ENCODE results near the gene TSHZ2. TPM values are rescaled to one million over a fixed set of nuclear protein-coding genes. Genes with fewer than 3 reads are reported as not detected.
"Not testable (repeated sequence)": the region's sequence is repeated elsewhere in the genome, so short reads cannot be mapped to it uniquely, and the experiment has no call there.

TSHZ2 gene
- total RNA-seq, 1 experiment from 2014 or later, result 0.20 TPM

DNA sequence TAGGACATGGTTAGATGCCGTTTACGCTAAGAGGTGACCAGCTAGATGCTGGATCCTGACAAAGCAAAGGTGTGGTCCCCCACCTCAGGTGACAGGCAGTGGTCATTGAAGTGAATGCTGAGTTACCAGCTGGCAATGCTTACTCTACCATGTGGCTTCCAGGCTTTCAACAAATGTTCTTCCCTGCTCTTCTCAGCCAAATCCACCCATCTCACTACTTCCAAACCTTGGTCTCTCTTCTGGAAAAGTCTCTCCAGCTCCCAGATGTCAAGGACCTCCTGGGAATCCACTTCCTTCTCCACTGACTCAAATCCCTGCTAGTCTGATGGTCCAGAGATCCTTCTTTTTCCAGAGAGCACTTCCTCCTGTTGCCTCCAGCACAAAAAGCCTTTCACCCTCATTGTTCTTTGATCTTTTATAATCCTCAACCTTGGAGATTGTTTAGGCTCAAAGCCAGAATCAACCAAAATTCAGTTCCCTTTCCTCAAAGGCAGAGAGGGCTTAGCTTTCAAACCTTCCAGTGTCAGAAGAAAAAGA is 393.4 kb downstream of the TSHZ2 start (continued):
- TF ChIP-seq, protein P1, sequence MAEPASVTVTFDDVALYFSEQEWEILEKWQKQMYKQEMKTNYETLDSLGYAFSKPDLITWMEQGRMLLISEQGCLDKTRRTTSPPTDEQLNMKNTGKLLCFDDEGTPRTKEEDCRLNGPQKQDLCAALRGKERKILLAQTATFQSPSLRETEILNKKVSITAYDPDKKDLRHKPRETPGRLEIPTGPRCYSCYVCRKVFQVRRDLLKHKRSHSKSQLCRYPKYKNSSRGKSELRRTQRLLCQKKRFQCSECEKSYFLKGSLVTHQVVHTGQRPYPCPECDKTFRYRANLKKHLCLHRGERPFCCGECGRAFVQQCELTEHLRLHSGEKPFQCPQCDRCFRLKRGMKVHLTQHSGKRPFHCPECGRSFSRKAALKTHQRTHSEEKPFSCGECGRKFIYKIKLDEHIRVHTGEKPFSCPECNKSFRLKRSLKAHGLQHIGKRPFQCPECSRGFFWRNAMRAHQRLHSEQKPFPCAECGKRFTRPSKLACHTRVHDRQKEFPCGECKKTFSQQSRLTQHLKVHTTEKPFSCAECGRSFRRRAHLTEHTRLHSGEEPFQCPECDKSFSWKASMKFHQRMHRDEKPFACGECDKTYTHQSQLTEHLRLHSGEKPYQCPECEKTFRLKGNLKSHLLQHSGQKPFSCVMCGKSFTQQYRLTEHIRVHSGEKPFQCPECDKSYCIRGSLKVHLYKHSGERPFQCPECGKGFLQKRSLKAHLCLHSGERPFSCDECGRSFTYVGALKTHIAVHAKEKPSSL (CRISPR knock-in tag; conservative IDR thresholded peaks at IDR 0.05), result no peak
- no peak for TF ChIP-seq FOXJ3 (CRISPR knock-in tag; IDR thresholded peaks at IDR 0.05; ENCODE audit: borderline replicate concordance)
- no peak for TF ChIP-seq SOX15 (CRISPR knock-in tag; IDR thresholded peaks at IDR 0.05)
- TF ChIP-seq FOXP1 (CRISPR knock-in tag; IDR thresholded peaks at IDR 0.05; ENCODE audit: borderline replicate concordance), result no peak
- no peak for TF ChIP-seq TEAD1 (CRISPR knock-in tag; IDR thresholded peaks at IDR 0.05)
- no peak for TF ChIP-seq EMX1 (CRISPR knock-in tag; IDR thresholded peaks at IDR 0.05)
- TF ChIP-seq, protein P2, sequence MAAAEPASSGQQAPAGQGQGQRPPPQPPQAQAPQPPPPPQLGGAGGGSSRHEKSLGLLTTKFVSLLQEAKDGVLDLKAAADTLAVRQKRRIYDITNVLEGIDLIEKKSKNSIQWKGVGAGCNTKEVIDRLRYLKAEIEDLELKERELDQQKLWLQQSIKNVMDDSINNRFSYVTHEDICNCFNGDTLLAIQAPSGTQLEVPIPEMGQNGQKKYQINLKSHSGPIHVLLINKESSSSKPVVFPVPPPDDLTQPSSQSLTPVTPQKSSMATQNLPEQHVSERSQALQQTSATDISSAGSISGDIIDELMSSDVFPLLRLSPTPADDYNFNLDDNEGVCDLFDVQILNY (CRISPR knock-in tag; IDR thresholded peaks at IDR 0.05), result no peak
- TF ChIP-seq NR3C1 (CRISPR knock-in tag; conservative IDR thresholded peaks at IDR 0.05; ENCODE audit: low read depth), result no peak
- TF ChIP-seq ZNF219 (CRISPR knock-in tag; IDR thresholded peaks at IDR 0.05; ENCODE audit: borderline replicate concordance), result no peak
- TF ChIP-seq ZBTB21 (CRISPR knock-in tag; IDR thresholded peaks at IDR 0.05; ENCODE audit: borderline replicate concordance), result no peak

DNA sequence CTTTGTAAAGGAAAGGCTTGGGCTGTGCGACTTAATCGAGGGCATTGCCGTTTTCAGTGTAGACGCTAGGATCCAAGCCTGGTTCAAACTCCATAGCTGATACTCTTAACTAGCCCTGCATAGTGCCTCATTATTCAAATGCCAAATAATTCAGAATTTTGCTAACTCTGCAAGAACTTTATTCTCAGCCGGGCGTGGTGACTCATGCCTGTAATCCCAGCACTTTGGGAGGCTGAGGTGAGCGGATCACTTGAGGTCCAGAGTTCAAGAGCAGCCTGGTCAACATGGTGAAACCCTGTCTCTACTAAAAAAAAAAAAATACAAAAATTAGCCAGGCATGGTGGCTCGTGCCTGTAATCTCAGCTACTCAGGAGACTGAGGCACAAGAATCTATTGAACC is 394.8 kb downstream of the TSHZ2 start:
- ATAC-seq; H3K4me1 Mint-ChIP-seq; H3K27me3 Mint-ChIP-seq (ENCODE audit: low read depth); H3K4me3 Mint-ChIP-seq; H3K9me3 Mint-ChIP-seq; H3K36me3 Mint-ChIP-seq; POLR2A ChIA-PET; H3K27ac Mint-ChIP-seq; DNase-seq (ENCODE audit: low spot score); CTCF ChIA-PET: not testable (repeated sequence)

DNA sequence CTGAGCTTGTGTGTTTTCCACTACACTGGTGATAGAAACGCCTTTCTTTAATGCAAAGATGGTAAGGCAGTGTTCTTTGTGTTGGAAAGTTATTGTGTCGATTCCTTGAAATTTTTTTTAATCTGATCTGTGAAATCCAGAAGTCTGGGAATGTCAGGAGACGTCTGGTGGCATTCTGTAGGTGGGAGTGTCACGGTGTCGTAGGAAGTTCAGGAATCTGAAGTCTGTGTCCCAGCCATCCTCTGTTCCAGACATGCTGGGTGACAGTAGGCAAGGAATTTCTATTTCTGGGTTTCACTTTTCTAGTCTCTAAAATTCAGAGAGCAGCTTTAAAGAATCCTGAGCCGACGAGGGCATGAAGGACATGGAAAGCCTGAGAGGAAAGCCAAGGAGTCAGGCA is 397.7 kb downstream of the TSHZ2 start:
- Mint-ChIP-seq H3K9me3 (no peaks in the 10 kb centered on the region), H3K4me1 (no peaks in the 10 kb centered on the region), H3K27ac (no peak overlapping the region), H3K4me3 (no peak overlapping the region), H3K36me3 (no peaks in the 10 kb centered on the region), H3K27me3 (ENCODE audit: low read depth) (no peaks in the 10 kb centered on the region)
- DNase-seq (ENCODE audit: low spot score) (no peak), ATAC-seq (no peak)
- POLR2A ChIA-PET, result no interaction called here
- TF ChIP-seq ZNF263 (CRISPR knock-in tag; IDR thresholded peaks at IDR 0.05; ENCODE audit: low read depth) (no peak), TCF7 (CRISPR knock-in tag; IDR thresholded peaks at IDR 0.05; ENCODE audit: low read depth) (no peak), HMGA2 (CRISPR knock-in tag; IDR thresholded peaks at IDR 0.05) (no peak), CBFB (CRISPR knock-in tag; IDR thresholded peaks at IDR 0.05; ENCODE audit: low read depth) (no peak), KAT7 (CRISPR knock-in tag; IDR thresholded peaks at IDR 0.05; ENCODE audit: borderline replicate concordance) (no peak)
- TF ChIP-seq, protein P3, sequence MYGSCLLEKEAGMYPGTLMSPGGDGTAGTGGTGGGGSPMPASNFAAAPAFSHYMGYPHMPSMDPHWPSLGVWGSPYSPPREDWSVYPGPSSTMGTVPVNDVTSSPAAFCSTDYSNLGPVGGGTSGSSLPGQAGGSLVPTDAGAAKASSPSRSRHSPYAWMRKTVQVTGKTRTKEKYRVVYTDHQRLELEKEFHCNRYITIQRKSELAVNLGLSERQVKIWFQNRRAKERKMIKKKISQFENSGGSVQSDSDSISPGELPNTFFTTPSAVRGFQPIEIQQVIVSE (CRISPR knock-in tag; IDR thresholded peaks at IDR 0.05; ENCODE audit: borderline replicate concordance), result no peak
- TF ChIP-seq, protein P4, sequence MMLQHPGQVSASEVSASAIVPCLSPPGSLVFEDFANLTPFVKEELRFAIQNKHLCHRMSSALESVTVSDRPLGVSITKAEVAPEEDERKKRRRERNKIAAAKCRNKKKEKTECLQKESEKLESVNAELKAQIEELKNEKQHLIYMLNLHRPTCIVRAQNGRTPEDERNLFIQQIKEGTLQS (CRISPR knock-in tag; conservative IDR thresholded peaks at IDR 0.05), result no peak
- TF ChIP-seq, protein P5, sequence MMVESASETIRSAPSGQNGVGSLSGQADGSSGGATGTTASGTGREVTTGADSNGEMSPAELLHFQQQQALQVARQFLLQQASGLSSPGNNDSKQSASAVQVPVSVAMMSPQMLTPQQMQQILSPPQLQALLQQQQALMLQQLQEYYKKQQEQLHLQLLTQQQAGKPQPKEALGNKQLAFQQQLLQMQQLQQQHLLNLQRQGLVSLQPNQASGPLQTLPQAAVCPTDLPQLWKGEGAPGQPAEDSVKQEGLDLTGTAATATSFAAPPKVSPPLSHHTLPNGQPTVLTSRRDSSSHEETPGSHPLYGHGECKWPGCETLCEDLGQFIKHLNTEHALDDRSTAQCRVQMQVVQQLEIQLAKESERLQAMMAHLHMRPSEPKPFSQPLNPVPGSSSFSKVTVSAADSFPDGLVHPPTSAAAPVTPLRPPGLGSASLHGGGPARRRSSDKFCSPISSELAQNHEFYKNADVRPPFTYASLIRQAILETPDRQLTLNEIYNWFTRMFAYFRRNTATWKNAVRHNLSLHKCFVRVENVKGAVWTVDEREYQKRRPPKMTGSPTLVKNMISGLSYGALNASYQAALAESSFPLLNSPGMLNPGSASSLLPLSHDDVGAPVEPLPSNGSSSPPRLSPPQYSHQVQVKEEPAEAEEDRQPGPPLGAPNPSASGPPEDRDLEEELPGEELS (CRISPR knock-in tag; IDR thresholded peaks at IDR 0.05), result no peak
- TF ChIP-seq, protein P6, sequence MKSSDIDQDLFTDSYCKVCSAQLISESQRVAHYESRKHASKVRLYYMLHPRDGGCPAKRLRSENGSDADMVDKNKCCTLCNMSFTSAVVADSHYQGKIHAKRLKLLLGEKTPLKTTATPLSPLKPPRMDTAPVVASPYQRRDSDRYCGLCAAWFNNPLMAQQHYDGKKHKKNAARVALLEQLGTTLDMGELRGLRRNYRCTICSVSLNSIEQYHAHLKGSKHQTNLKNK (CRISPR knock-in tag; IDR thresholded peaks at IDR 0.05), result no peak
- TF ChIP-seq, protein P7, sequence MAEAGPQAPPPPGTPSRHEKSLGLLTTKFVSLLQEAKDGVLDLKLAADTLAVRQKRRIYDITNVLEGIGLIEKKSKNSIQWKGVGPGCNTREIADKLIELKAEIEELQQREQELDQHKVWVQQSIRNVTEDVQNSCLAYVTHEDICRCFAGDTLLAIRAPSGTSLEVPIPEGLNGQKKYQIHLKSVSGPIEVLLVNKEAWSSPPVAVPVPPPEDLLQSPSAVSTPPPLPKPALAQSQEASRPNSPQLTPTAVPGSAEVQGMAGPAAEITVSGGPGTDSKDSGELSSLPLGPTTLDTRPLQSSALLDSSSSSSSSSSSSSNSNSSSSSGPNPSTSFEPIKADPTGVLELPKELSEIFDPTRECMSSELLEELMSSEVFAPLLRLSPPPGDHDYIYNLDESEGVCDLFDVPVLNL (CRISPR knock-in tag; IDR thresholded peaks at IDR 0.05; ENCODE audit: borderline replicate concordance, low read depth), result no peak
- CTCF ChIA-PET, result no interaction called here

Measured in WTC11 (cell line).